Panc1 (cell line): ENCODE results near the gene ARHGEF3.

ENCODE experiments used
- CTCF ChIP-seq: fragments of 450-650 bp; IDR thresholded peaks from 2 replicates; pipeline ENCODE4 v1.5.1; 2017; ENCODE audit warnings: mild to moderate bottlenecking
- POLR2AphosphoS5 ChIP-seq: IDR thresholded peaks from 2 replicates; pipeline ENCODE4 v1.6.1; 2012; ENCODE audit warnings: mild to moderate bottlenecking, low read depth, low read length, moderate library complexity
- REST ChIP-seq, 2 experiments: IDR thresholded peaks; 2 replicates each; pipeline ENCODE4 v1.6.1; 2011 to 2012; ENCODE audit warnings: low read depth in 2 of 2, control low read depth in 1 of 2, low read length in 1 of 2, mild to moderate bottlenecking in 1 of 2, moderate library complexity in 1 of 2; ENCODE audit not compliant: insufficient read depth in 1 of 2
- SIN3A ChIP-seq: IDR thresholded peaks from 2 replicates; pipeline ENCODE4 v1.6.1; 2012; ENCODE audit warnings: low read depth, mild to moderate bottlenecking, low read length, moderate library complexity, borderline replicate concordance; ENCODE audit not compliant: insufficient read depth

GRCh38 chr3:56778893-56779292, 22.9 kb downstream of the ARHGEF3 start:
- TF ChIP-seq CTCF = no peak
- TF ChIP-seq SIN3A = no peak
- no peak for TF ChIP-seq POLR2AphosphoS5
- no peak for TF ChIP-seq REST (IDR thresholded peaks at IDR 0.05; ENCODE audit: insufficient read depth in 1 of 2, low read depth in 2 of 2, low read length in 1 of 2)
